Measurements from ENCODE around the gene KANSL1. TPM values are rescaled to one million over a fixed set of nuclear protein-coding genes. Genes with fewer than 3 reads are reported as not detected.

The KANSL1 gene
- total RNA-seq, 1 donor from 2014 or later = 99.8 TPM

DNA sequence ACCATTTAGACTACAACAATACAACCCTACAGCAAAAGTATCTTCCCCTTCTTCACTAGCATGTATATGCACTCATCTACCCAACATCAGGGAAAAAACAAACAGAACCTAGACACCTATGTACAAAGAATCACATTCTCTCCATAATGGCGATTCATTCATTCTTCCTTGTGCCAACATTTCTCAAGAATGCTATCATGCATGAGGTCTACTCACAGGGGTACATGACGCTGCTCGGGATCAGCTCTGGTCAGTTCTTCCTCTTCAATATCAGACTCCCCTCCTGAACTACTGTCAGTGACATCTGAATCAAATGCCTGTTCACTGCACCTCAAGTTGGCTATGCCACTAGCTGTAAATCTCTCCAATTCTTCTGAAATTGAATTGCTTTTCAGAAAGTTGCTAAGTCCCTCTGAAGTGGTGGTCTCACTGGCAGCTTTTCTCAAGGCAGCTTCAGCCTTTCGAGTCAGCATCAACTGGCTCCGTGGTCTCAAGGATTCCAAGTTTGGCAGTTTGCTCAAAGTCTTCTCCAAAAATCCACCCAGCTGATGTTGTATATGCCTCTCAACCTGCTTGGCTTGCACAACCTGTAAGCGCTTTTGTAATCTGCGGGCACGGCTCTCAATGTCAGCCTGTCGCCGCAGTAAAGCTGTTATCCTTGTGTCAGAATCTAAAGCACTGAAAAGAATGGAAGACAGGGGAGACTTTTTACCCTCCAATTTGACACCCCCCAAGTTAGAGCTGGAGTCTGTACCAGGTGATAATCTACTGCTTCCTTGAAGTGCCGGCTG is 22.4 kb downstream of the KANSL1 start:
- Mint-ChIP-seq H3K9me3 (ENCODE audit: unreplicated experiment) (no peaks in the 10 kb centered on the region), H3K4me3 (ENCODE audit: unreplicated experiment) (no peak overlapping the region), H3K4me1 (ENCODE audit: low read depth, unreplicated experiment) (peaks cover 45% of the 10 kb centered on the region), H3K27ac (ENCODE audit: unreplicated experiment) (no peak overlapping the region), H3K27me3 (ENCODE audit: low read depth, unreplicated experiment) (no peaks in the 10 kb centered on the region), H3K36me3 (ENCODE audit: low read depth, unreplicated experiment) (peaks cover 27% of the 10 kb centered on the region)
- H3K36me3 ChIP-seq (ENCODE audit: insufficient read depth, low read length) = peaks cover 19% of the 10 kb centered on the region
- H4K20me1 ChIP-seq (ENCODE audit: insufficient read depth, low read length) = peaks cover 99% of the 10 kb centered on the region
- no peak overlapping the region for H3K9ac ChIP-seq (ENCODE audit: low read length)
- no peak overlapping the region for H3K27ac ChIP-seq (ENCODE audit: low read depth, low read length)
- H3K4me2 ChIP-seq (ENCODE audit: low read length) = no peak overlapping the region
- no peaks in the 10 kb centered on the region for H3K9me3 ChIP-seq (ENCODE audit: insufficient read depth, low read depth, low read length)
- DNase-seq (ENCODE audit: low read depth) (no peak), FAIRE-seq (no peak)
- H2AFZ ChIP-seq (ENCODE audit: low read depth, low read length) = no peak overlapping the region
- H3K79me2 ChIP-seq (ENCODE audit: insufficient read depth, low read length) = peaks cover 100% of the 10 kb centered on the region
- H3K4me1 ChIP-seq (ENCODE audit: insufficient read depth, low read length) = peaks cover 4% of the 10 kb centered on the region
- no peak overlapping the region for H3K4me3 ChIP-seq (ENCODE audit: insufficient read depth, low read depth, low read length)
- TF ChIP-seq, protein P1, sequence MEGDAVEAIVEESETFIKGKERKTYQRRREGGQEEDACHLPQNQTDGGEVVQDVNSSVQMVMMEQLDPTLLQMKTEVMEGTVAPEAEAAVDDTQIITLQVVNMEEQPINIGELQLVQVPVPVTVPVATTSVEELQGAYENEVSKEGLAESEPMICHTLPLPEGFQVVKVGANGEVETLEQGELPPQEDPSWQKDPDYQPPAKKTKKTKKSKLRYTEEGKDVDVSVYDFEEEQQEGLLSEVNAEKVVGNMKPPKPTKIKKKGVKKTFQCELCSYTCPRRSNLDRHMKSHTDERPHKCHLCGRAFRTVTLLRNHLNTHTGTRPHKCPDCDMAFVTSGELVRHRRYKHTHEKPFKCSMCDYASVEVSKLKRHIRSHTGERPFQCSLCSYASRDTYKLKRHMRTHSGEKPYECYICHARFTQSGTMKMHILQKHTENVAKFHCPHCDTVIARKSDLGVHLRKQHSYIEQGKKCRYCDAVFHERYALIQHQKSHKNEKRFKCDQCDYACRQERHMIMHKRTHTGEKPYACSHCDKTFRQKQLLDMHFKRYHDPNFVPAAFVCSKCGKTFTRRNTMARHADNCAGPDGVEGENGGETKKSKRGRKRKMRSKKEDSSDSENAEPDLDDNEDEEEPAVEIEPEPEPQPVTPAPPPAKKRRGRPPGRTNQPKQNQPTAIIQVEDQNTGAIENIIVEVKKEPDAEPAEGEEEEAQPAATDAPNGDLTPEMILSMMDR (IDR thresholded peaks at IDR 0.05; ENCODE audit: insufficient read depth, low read depth, low read length) = no peak
- TF ChIP-seq EZH2 (IDR thresholded peaks at IDR 0.05; ENCODE audit: insufficient read depth, low read length) = no peak
- H3K27me3 ChIP-seq (ENCODE audit: insufficient read depth, low read length) = no peaks in the 10 kb centered on the region

DNA sequence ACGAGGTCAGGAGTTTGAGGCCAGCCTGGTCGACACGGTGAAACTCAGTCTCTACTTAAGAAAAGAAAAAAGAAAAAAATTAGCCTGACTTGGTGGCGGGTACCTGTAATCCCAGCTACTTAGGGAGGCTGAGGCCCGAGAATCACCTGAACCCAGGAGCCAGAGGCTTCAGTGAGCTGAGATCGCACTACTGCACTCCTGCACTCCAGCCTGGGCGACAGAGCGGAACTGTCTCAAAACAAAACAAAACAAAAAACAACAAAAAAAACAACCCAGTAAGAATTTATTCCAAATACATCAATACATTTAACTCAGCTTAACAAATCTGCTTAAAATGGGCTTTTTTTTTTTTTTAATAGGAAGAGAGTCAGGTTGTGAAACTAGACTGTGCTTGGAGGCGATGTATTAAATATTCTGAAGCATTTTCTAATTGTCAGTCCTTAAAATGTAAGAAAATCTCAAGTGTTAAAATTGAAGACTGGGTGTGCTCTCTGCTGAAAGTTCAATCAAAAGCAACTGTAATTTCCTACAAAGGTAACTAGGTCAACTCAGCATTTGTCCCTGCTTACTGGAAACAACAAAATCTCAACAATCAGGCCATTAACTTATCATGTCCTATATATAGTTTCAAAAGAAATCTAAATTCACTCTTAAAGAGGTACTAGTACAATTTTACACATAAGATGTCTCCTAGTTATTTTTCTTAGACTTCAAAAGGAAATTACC is 23.2 kb downstream of the KANSL1 start:
- no peak overlapping the region for H3K27ac ChIP-seq (ENCODE audit: low read depth, low read length)
- H3K4me3 ChIP-seq (ENCODE audit: insufficient read depth, low read depth, low read length) = no peak overlapping the region
- Mint-ChIP-seq H3K36me3 (ENCODE audit: low read depth, unreplicated experiment) (peaks cover 27% of the 10 kb centered on the region), H3K27ac (ENCODE audit: unreplicated experiment) (no peak overlapping the region), H3K9me3 (ENCODE audit: unreplicated experiment) (no peaks in the 10 kb centered on the region), H3K4me1 (ENCODE audit: low read depth, unreplicated experiment) (peaks cover 43% of the 10 kb centered on the region), H3K4me3 (ENCODE audit: unreplicated experiment) (no peak overlapping the region), H3K27me3 (ENCODE audit: low read depth, unreplicated experiment) (no peaks in the 10 kb centered on the region)
- no peak overlapping the region for H3K9ac ChIP-seq (ENCODE audit: low read length)
- peaks cover 97% of the 10 kb centered on the region for H4K20me1 ChIP-seq (ENCODE audit: insufficient read depth, low read length)
- no peak for DNase-seq (ENCODE audit: low read depth)
- no peaks in the 10 kb centered on the region for H3K27me3 ChIP-seq (ENCODE audit: insufficient read depth, low read length)
- H3K9me3 ChIP-seq (ENCODE audit: insufficient read depth, low read depth, low read length) = no peaks in the 10 kb centered on the region
- no peak for FAIRE-seq
- H3K4me2 ChIP-seq (ENCODE audit: low read length) = no peak overlapping the region
- peaks cover 100% of the 10 kb centered on the region for H3K79me2 ChIP-seq (ENCODE audit: insufficient read depth, low read length)
- H3K36me3 ChIP-seq (ENCODE audit: insufficient read depth, low read length) = peaks cover 19% of the 10 kb centered on the region
- no peak overlapping the region for H2AFZ ChIP-seq (ENCODE audit: low read depth, low read length)
- H3K4me1 ChIP-seq (ENCODE audit: insufficient read depth, low read length) = peaks cover 4% of the 10 kb centered on the region
- TF ChIP-seq, protein P1 (IDR thresholded peaks at IDR 0.05; ENCODE audit: insufficient read depth, low read depth, low read length) = no peak
- TF ChIP-seq EZH2 (IDR thresholded peaks at IDR 0.05; ENCODE audit: insufficient read depth, low read length) = no peak
